AG09319 (cell line): ENCODE data around the gene LAMB4.

Source experiments
- DNase-seq: peaks from one replicate; pipeline ENCODE4 v3.0.0-alpha.2; 2010; ENCODE audit warnings: low read depth; ENCODE audit errors: extremely low read depth
- CTCF ChIP-seq: IDR thresholded peaks from 2 replicates; pipeline ENCODE4 v1.5.1; 2011; ENCODE audit warnings: low read depth, mild to moderate bottlenecking, inconsistent platforms, low read length, moderate library complexity

LAMB4 gene

DNA sequence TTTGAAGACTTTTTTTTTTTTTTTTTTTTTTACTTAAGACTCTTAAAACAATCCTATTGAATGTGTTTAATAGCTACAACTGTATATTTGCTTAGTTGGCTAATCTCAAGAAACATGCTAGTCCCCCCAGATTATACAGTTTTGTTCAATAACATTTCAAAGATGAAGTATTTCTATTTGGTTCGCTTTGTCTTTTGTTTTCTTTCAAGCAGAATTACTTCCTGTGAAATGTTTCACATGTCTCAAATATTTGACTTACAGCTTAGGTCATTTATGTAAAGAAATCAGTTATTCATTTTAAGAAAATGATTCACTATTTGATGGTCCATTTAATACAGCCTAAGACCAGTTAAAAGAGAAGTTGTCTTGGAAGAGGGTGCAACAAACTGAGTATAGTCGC lies 114.4 kb downstream of the LAMB4 start:
- DNase-seq, result no peak
- no peak for TF ChIP-seq CTCF

GRCh38 chr7:108014747-108015682 lies 115.1 kb downstream of the LAMB4 start:
- no peak for DNase-seq
- no peak for TF ChIP-seq CTCF

DNA sequence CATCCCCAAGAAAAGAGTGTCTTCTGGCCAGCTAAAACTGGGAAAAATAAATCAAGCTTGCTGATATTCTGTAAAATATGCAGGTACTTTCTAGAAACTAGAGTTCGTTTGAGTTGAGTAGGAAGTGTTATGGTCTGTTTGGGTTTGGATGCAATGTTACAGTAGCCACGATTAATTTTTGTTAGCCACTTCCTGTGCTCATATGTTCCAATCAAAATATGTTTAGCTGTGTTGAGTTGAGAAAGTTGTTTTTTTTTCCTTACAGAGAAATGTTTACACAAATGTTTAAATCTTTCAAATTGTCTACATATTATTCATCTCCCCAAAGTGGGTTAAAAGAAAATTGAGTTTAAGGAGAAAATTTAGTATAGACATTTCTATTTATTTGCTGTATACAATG lies 115.9 kb downstream of the LAMB4 start:
- no peak for TF ChIP-seq CTCF

DNA sequence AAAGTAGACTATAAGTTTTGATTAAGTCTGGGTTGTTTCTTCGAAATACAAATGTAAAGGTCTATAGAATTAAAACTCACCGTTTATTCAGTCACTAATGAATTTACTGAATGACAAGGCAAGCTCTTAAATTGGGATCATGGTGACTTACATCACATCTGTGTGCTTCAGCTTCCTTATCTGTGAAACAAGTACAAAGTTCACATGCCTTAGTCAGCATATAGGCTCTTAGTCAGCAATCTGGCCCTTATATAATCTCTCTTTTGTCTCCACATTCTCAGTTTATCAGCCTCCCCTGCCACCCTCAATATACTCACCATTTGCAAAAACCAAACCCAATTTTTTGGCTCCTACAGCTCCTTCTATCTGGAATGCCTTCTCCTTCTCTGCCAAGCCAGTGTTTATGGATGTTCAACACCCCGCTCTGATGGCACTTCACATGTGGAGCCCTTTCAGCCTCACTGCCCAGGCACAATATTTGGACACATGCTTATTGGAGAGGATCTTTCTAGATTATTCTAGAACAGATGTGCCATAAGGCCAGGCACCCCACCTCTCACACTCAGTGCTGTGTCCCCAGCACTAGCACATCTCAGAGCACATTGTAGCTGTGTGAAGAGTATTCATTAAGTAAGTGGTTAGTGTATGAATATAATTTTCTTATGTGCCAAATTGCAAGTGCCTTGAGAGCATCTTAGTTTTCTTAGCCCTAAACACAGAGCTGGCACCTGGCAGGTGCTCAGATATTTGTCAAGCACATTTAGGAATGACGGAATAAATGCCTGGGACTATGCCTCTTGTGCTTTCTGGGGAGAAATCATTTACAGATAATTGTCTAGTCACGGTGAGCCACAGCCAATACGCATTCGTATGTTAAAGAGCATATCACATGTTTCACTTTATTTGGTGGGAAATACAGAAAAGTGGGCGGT lies 117.4 kb downstream of the LAMB4 start:
- DNase-seq, result no peak
- no peak for TF ChIP-seq CTCF

More for the DNA sequence above, 115.9 kb downstream of the LAMB4 start:
- no peak for DNase-seq

DNA sequence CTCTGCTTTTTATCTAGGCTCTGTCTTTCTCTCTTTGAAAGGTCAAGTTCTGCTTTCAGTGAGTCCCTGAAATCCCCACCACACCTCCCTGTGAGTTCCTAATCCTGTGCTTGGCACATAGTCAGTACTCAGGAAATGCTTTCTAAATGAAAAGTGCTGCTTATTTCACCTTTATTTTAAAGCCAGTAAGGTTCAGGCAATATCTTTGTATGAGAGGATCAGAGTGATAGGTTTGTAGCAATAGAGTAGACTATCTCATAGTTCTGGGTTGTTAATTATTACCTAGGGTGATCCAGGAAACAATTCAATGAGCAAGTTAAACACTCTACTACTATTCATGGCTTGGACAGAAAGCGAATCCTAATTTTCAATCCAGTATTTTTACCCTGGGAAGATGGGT lies 119.8 kb downstream of the LAMB4 start:
- no peak for TF ChIP-seq CTCF
- DNase-seq, result no peak

- TF ChIP-seq CTCF, result no peak
- no peak for DNase-seq
These were observed 120.3 kb downstream of the LAMB4 start for GRCh38 chr7:108009873-108010272.
